Mesodermal cell (in vitro differentiated cells): ENCODE results near the gene RELN.

Experiments
- H3K27ac ChIP-seq: 2 replicates; pipeline ENCODE4 v1.7.0; 2013; ENCODE audit warnings: mild to moderate bottlenecking, low read depth, low read length, moderate library complexity; ENCODE audit not compliant: severe bottlenecking
- H3K36me3 ChIP-seq: 2 replicates; pipeline ENCODE4 v1.7.1; 2013; ENCODE audit warnings: mild to moderate bottlenecking, low read length, moderate library complexity; ENCODE audit not compliant: control insufficient read depth, insufficient read depth
- H3K4me1 ChIP-seq: one replicate; pipeline ENCODE4 v1.7.1; 2013; ENCODE audit warnings: mild to moderate bottlenecking, low read length; ENCODE audit not compliant: insufficient read depth, control insufficient read depth, poor library complexity, severe bottlenecking
- H3K4me3 ChIP-seq: 2 replicates; pipeline ENCODE4 v1.7.0; 2013; ENCODE audit warnings: low read length, control low read depth, mild to moderate bottlenecking; ENCODE audit not compliant: insufficient read depth, poor library complexity, severe bottlenecking; ENCODE audit errors: extremely low read depth
- H3K9me3 ChIP-seq: 2 replicates; pipeline ENCODE4 v1.7.1; 2013; ENCODE audit warnings: mild to moderate bottlenecking, low read length, moderate library complexity; ENCODE audit not compliant: control insufficient read depth
- WGBS, 2 experiments: methylation state at CpG; one replicate each; pipeline ENCODE4 v1.1.5; 2013; ENCODE audit warnings: missing lambda C conversion rate in 2 of 2; ENCODE audit not compliant: insufficient coverage in 2 of 2; 5-methylcytosine and 5-hydroxymethylcytosine counted together

RELN gene

GRCh38 chr7:103871473-103871872 lies 118.0 kb downstream of the RELN start:
- Histone ChIP-seq H3K4me1 (no peaks in the 10 kb centered on the region), H3K27ac (no peak overlapping the region), H3K9me3 (no peaks in the 10 kb centered on the region), H3K4me3 (no peak overlapping the region), H3K36me3 (no peaks in the 10 kb centered on the region)
- WGBS, 2 experiments, result 88% methylated on average over 1 of the region's 2 CpGs; no CpG with 5 or more reads in 1 of the 2 experiments

DNA sequence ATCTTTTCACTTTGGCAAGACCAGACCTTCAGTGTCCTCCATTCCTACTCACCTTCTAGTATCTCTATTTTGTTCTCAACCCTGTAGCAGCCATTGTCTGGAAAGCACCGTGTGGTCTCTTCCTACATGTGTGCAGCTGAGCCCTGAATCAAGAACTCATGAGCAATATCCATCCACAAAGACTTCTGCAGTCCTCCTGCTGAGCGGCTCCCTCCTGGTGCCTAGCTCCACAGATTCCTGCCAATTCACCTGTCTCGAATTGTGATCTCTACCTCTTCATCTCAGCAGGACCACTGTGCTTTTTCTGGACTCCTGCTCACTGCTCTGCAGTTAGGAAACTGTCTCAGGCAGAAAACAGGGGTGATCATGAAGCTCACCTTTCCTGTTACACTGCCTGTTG lies 118.8 kb downstream of the RELN start:
- Histone ChIP-seq H3K9me3 (no peaks in the 10 kb centered on the region), H3K4me1 (no peaks in the 10 kb centered on the region), H3K36me3 (no peaks in the 10 kb centered on the region), H3K27ac (no peak overlapping the region), H3K4me3 (no peak overlapping the region)
- 82 to 85% methylated on average over 2 to 3 of the region's 3 CpGs for WGBS, 2 experiments

GRCh38 chr7:103867874-103868273 lies 121.6 kb downstream of the RELN start:
- Histone ChIP-seq H3K9me3 (no peaks in the 10 kb centered on the region), H3K4me3 (no peak overlapping the region), H3K4me1 (no peaks in the 10 kb centered on the region), H3K27ac (no peak overlapping the region), H3K36me3 (no peaks in the 10 kb centered on the region)
- WGBS, 2 experiments, result 55 to 70% methylated on average over 2 of the region's 2 CpGs

GRCh38 chr7:103866919-103867318 lies 122.5 kb downstream of the RELN start:
- no peak overlapping the region for H3K27ac ChIP-seq
- 80% methylated on average over 1 of the region's 4 CpGs; no CpG with 5 or more reads in 1 of the 2 experiments for WGBS, 2 experiments
- H3K4me1 ChIP-seq, result no peaks in the 10 kb centered on the region

DNA sequence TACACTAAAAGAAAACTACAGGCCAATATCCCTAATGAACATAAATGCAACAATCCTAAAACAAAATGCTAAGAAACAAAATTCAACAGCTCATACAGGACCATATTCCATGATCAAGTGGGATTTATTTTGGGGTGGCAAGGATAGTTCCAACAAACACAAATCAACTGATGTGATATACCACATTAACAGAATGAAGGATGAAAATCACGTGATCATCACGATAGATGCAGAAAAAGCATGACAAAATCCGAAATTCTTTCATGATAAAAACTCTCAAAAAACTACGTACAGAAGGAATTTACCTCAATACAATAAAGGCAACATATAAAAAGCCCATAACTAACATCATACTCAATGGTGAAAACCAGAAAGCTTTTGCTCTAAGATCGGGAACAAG lies 124.0 kb downstream of the RELN start:
- no peak overlapping the region for H3K27ac ChIP-seq
- no peak overlapping the region for H3K4me3 ChIP-seq
- H3K36me3 ChIP-seq, result no peaks in the 10 kb centered on the region
- no peaks in the 10 kb centered on the region for H3K4me1 ChIP-seq
- WGBS, 2 experiments, result 59 to 80% methylated on average over 1 to 2 of the region's 5 CpGs
- no peaks in the 10 kb centered on the region for H3K9me3 ChIP-seq

More at GRCh38 chr7:103866919-103867318, 122.5 kb downstream of the RELN start:
- H3K36me3 ChIP-seq, result no peaks in the 10 kb centered on the region
- H3K4me3 ChIP-seq, result no peak overlapping the region
- no peaks in the 10 kb centered on the region for H3K9me3 ChIP-seq

DNA sequence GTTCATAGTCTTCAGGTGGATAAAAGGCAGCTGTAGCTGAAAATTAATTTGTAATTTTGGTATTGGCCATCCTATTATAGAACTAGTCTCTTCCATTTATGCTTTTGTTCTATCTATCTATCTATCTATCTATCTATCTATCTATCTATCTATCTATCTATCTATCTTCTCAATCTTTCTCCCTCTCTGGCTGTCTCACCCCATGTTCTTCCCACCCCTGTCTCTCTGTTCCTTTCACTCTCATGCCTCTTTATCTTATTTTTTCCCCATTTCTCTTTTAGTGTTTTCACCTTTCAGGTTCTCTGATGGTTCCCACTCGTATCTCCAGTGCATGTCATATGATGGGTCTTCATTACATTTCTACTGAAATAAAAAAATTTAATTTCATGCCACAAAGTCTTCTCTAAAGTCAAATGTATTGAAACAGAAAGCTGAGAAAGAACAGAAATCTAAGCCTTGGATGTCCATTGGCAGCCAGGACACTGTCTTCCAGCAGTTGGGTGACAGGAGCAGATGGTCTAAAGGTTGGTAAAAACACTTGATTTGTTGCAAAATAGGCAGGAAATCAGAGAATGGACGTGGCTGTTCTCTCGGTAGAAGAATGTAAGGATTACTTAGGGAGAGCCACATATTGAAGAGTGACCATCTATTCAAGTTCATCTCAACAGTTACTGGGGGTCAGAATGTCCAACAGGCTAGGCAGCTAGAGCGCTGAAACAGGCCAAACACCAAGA lies 127.0 kb downstream of the RELN start:
- Histone ChIP-seq H3K4me3 (no peak overlapping the region), H3K27ac (no peak overlapping the region), H3K4me1 (no peaks in the 10 kb centered on the region), H3K36me3 (no peaks in the 10 kb centered on the region), H3K9me3 (no peaks in the 10 kb centered on the region)
- WGBS, 2 experiments, result 68 to 83% methylated on average over 2 to 3 of the region's 4 CpGs

GRCh38 chr7:103859709-103860108 lies 129.7 kb downstream of the RELN start:
- no peaks in the 10 kb centered on the region for H3K9me3 ChIP-seq
- no peak overlapping the region for H3K27ac ChIP-seq
- H3K4me3 ChIP-seq, result no peak overlapping the region
- 60% methylated on average over 2 of the region's 3 CpGs; no CpG with 5 or more reads in 1 of the 2 experiments for WGBS, 2 experiments
- H3K36me3 ChIP-seq, result no peaks in the 10 kb centered on the region
- no peaks in the 10 kb centered on the region for H3K4me1 ChIP-seq

GRCh38 chr7:103857435-103857834 lies 132.0 kb downstream of the RELN start:
- no peak overlapping the region for H3K4me3 ChIP-seq
- no peaks in the 10 kb centered on the region for H3K9me3 ChIP-seq
- no peaks in the 10 kb centered on the region for H3K36me3 ChIP-seq
- no peaks in the 10 kb centered on the region for H3K4me1 ChIP-seq
- WGBS, 2 experiments, result 71 to 80% methylated on average over 1 of the region's 4 CpGs
- H3K27ac ChIP-seq, result no peak overlapping the region

- Histone ChIP-seq H3K4me1 (no peaks in the 10 kb centered on the region), H3K27ac (no peak overlapping the region)
These were observed 132.5 kb downstream of the RELN start for GRCh38 chr7:103856929-103857328.

GRCh38 chr7:103855671-103856070 lies 133.8 kb downstream of the RELN start:
- Histone ChIP-seq H3K9me3 (no peaks in the 10 kb centered on the region), H3K36me3 (no peaks in the 10 kb centered on the region), H3K27ac (no peak overlapping the region), H3K4me3 (no peak overlapping the region), H3K4me1 (no peaks in the 10 kb centered on the region)

More at GRCh38 chr7:103856929-103857328, 132.5 kb downstream of the RELN start:
- no peak overlapping the region for H3K4me3 ChIP-seq
- H3K9me3 ChIP-seq, result no peaks in the 10 kb centered on the region
- H3K36me3 ChIP-seq, result no peaks in the 10 kb centered on the region

DNA sequence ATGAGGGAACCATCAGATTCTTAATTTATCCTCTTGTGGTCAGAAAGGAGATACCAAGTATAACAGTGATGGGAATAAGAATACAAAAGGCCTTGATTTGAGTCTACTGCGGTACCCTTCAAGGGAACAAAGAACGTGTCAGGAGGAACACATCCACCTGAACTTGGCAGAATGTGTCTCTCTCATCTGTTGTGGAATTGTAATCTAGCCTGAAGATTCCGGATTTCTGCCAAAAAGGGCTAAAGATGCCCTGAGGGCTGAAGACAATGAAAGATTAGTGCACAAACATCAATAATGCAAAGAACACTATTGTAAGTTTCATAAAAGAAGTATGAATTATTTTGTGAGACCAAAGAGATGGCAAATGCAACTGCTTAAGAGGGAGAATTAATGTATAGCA lies 134.8 kb downstream of the RELN start:
- Histone ChIP-seq H3K4me1 (no peaks in the 10 kb centered on the region), H3K4me3 (no peak overlapping the region), H3K27ac (no peak overlapping the region), H3K9me3 (no peaks in the 10 kb centered on the region), H3K36me3 (no peaks in the 10 kb centered on the region)
- 73 to 92% methylated on average over 2 of the region's 3 CpGs for WGBS, 2 experiments
